Esophagus squamous epithelium (tissue), 4 donors: ENCODE results near the gene CD96.

Source experiments
- POLR2A ChIP-seq, 4 donors: fragments of 450-650 bp; IDR thresholded peaks; one replicate each; pipeline ENCODE4 v1.6.1; 2017; ENCODE audit warnings: antibody characterized with exemption in 4 of 4, mild to moderate bottlenecking in 4 of 4, moderate library complexity in 3 of 4
- TF ChIP-seq, protein P1 (sequence below), 6 experiments: fragments of 450-650 bp in 4 of 6; fragments of 200-600 bp in 2 of 6; sonication (generic) in 2 of 6; IDR thresholded peaks; one replicate each; pipeline ENCODE4 v1.5.1; 2016 to 2019; ENCODE audit warnings: antibody characterized with exemption in 6 of 6, mild to moderate bottlenecking in 4 of 6, moderate library complexity in 4 of 6

- TF ChIP-seq, protein P1, sequence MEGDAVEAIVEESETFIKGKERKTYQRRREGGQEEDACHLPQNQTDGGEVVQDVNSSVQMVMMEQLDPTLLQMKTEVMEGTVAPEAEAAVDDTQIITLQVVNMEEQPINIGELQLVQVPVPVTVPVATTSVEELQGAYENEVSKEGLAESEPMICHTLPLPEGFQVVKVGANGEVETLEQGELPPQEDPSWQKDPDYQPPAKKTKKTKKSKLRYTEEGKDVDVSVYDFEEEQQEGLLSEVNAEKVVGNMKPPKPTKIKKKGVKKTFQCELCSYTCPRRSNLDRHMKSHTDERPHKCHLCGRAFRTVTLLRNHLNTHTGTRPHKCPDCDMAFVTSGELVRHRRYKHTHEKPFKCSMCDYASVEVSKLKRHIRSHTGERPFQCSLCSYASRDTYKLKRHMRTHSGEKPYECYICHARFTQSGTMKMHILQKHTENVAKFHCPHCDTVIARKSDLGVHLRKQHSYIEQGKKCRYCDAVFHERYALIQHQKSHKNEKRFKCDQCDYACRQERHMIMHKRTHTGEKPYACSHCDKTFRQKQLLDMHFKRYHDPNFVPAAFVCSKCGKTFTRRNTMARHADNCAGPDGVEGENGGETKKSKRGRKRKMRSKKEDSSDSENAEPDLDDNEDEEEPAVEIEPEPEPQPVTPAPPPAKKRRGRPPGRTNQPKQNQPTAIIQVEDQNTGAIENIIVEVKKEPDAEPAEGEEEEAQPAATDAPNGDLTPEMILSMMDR (IDR thresholded peaks at IDR 0.05), result no peak
- no peak for TF ChIP-seq POLR2A (IDR thresholded peaks at IDR 0.05)
Measured at GRCh38 chr3:111684640-111685039, 142.6 kb downstream of the CD96 start.
